HepG2 (cell line): Measurements from ENCODE around the gene FIGLA. TPM values are rescaled to one million over a fixed set of nuclear protein-coding genes. Genes with fewer than 3 reads are reported as not detected.
A peak's percentile ranks its signal among the peaks of the same experiment; 100 is the strongest.

Experiments used
- ATAC-seq: fragments of 200-7000 bp; cut with Tn5 transposase; 3 replicates; pipeline ENCODE4 v1.9.1; 2020; ENCODE audit warnings: mild to moderate bottlenecking, moderate library complexity
- BruUV-seq: library from RNA; stranded (reverse); fragments of 400-500 nt; replicated peaks from 2 replicates; lab custom pipeline; 2021; lab: Mats Ljungman, UMichigan
- CTCF ChIA-PET: fragments of 300-600 bp; formaldehyde crosslinking; extraction: SDS; loops from one replicate; lab custom pipeline; 2021; ENCODE audit warnings: low total read pairs, inconsistent platforms, low intra/inter-chr PET ratio; lab: Yijun Ruan, JAX
- POLR2A ChIA-PET: fragments of 350-600 bp; sonication (Branson Sonifier 250); formaldehyde crosslinking; loops from one replicate; lab custom pipeline; 2020; ENCODE audit warnings: antibody characterized with exemption, inconsistent platforms; lab: Yijun Ruan, JAX
- DNase-seq: peaks from one replicate; pipeline ENCODE4 v3.0.0-alpha.2; 2015; ENCODE audit warnings: low spot score
- FAIRE-seq: peaks from 3 replicates; lab custom pipeline; 2011; peaks lifted over from hg19 to GRCh38; lab: Jason Lieb, UNC
- H2AFZ ChIP-seq: one replicate; pipeline ENCODE4 v1.6.1; 2011; ENCODE audit warnings: low read length, inconsistent platforms
- H3K27ac ChIP-seq: fragments of 300-600 bp; 3 replicates; pipeline ENCODE4 v1.8.0; 2011; ENCODE audit warnings: mixed run types, mild to moderate bottlenecking, mixed read lengths, low read length, inconsistent platforms; ENCODE audit not compliant: insufficient read depth; ENCODE audit errors: extremely low read length
- H3K27me3 ChIP-seq, 2 experiments: fragments of 200-600 bp in 1 of 2; 2 replicates in 1 of 2; 3 replicates in 1 of 2; pipeline versions ENCODE4 v1.6.0 to v1.8.0; 2011; ENCODE audit warnings: low read length in 2 of 2, mild to moderate bottlenecking in 2 of 2, moderate library complexity in 2 of 2, inconsistent platforms in 1 of 2; ENCODE audit not compliant: insufficient read depth in 2 of 2, control insufficient read depth in 1 of 2
- H3K36me3 ChIP-seq, 2 experiments: fragments of 200-600 bp in 1 of 2; replicated peaks in 1 of 2; 2 replicates in 1 of 2; 3 replicates in 1 of 2; pipeline versions ENCODE4 v1.5.1 to v1.8.0; 2011; ENCODE audit warnings: low read length in 2 of 2, inconsistent platforms in 1 of 2; ENCODE audit not compliant: insufficient read depth in 2 of 2, control insufficient read depth in 1 of 2
- H3K4me1 ChIP-seq: 2 replicates; pipeline ENCODE4 v1.5.1; 2012; ENCODE audit warnings: low read length, inconsistent platforms; ENCODE audit not compliant: insufficient read depth
- H3K4me2 ChIP-seq: 2 replicates; pipeline ENCODE4 v1.6.0; 2011; ENCODE audit warnings: low read depth, low read length, inconsistent platforms
- H3K4me3 ChIP-seq, 3 experiments: fragments of 200-600 bp in 1 of 3; sonication (generic), shearing (Covaris generic) in 1 of 3; replicated peaks in 1 of 3; 2 replicates each; pipeline ENCODE4 v1.5.1; 2011 to 2016; ENCODE audit warnings: low read length in 3 of 3, inconsistent platforms in 2 of 3, low read depth in 2 of 3, mild to moderate bottlenecking in 2 of 3, control low read depth in 1 of 3, mixed read lengths in 1 of 3; ENCODE audit not compliant: insufficient read depth in 1 of 3
- H3K79me2 ChIP-seq: one replicate; pipeline ENCODE4 v1.6.1; 2011; ENCODE audit warnings: low read length, inconsistent platforms; ENCODE audit not compliant: insufficient read depth
- H3K9ac ChIP-seq: 2 replicates; pipeline ENCODE4 v1.6.0; 2011; ENCODE audit warnings: mild to moderate bottlenecking, low read depth, low read length, inconsistent platforms; ENCODE audit not compliant: insufficient read depth
- H3K9me3 ChIP-seq: 2 replicates; pipeline ENCODE4 v1.5.1; 2012; ENCODE audit warnings: mild to moderate bottlenecking, low read length
- H4K20me1 ChIP-seq: 2 replicates; pipeline ENCODE4 v1.6.0; 2011; ENCODE audit warnings: inconsistent platforms, mild to moderate bottlenecking, low read length, moderate library complexity; ENCODE audit not compliant: insufficient read depth
- CHCHD3 ChIP-seq: sonication (generic); formaldehyde crosslinking; IDR thresholded peaks from 2 replicates; pipeline ENCODE4 v1.8.0; 2022; ENCODE audit warnings: mild to moderate bottlenecking, missing genetic modification reagents, moderate library complexity
- MED13 ChIP-seq: sonication (generic); formaldehyde crosslinking; IDR thresholded peaks from 2 replicates; pipeline ENCODE4 v1.5.0; 2020; ENCODE audit warnings: missing genetic modification reagents
- MED8 ChIP-seq: sonication (generic); formaldehyde crosslinking; IDR thresholded peaks from 2 replicates; pipeline ENCODE4 v1.8.1; 2023; ENCODE audit warnings: mild to moderate bottlenecking, missing genetic modification reagents; ENCODE audit not compliant: insufficient replicate concordance
- ZNF160 ChIP-seq: sonication (generic); formaldehyde crosslinking; IDR thresholded peaks from 2 replicates; pipeline ENCODE4 v1.8.0; 2022; ENCODE audit warnings: mild to moderate bottlenecking, inconsistent platforms, missing genetic modification reagents
- ZNF512 ChIP-seq: sonication (generic); formaldehyde crosslinking; IDR thresholded peaks from 2 replicates; pipeline ENCODE4 v1.4.0; 2020; ENCODE audit warnings: mild to moderate bottlenecking, missing genetic modification reagents
- ZNF639 ChIP-seq: conservative IDR thresholded peaks from 2 replicates; pipeline ENCODE4 v1.6.1; 2018; ENCODE audit warnings: missing genetic modification reagents
- WGBS: methylation state at CpG from one replicate; pipeline ENCODE4 v1.1.6; 2017; ENCODE audit warnings: low lambda C conversion rate; 5-methylcytosine and 5-hydroxymethylcytosine counted together
- in situ Hi-C: cut with HindIII; loops from 2 replicates; pipeline ENCODE4 v1.10.0; 2017; ENCODE audit warnings: low pct_unique_long_range_greater_than_20kb; ENCODE audit not compliant: extremely low pct_ligation_motif_present
- intact Hi-C: fragments of 100-400 bp; cut with micrococcal nuclease; formaldehyde crosslinking; loops from one replicate; pipeline ENCODE4 v1.10.0; 2022; ENCODE audit not compliant: unreplicated experiment
- polyA plus RNA-seq, 8 experiments: library from polyadenylated mRNA; depleted of rRNA in 3 of 8; stranded (reverse) in 7 of 8; unstranded in 1 of 8; fragments of >200 nt; fragmentation: Illumina TruSeq in 4 of 8; extraction: Trizol in 4 of 8; gene quantifications; 2 replicates each; pipeline versions ENCODE4 v1.2.1 to v1.2.3, GENCODE V29; 2011 to 2016; ENCODE audit warnings: low read depth in 4 of 8, missing spikeins in 1 of 8, mixed read lengths in 1 of 8; ENCODE audit not compliant: insufficient read depth in 1 of 8
- total RNA-seq, 5 experiments: library from RNA; depleted of rRNA; stranded (reverse); fragments of >200 nt; fragmentation: Illumina TruSeq; extraction: Trizol; gene quantifications; 2 replicates each; pipeline ENCODE4 v1.2.3, GENCODE V29; 2016; ENCODE audit warnings: low read depth in 1 of 5

FIGLA gene
- total and polyA plus RNA-seq, 2 of the 13 experiments (the other 11 are each of a cell fraction or from before 2014, with no cell fraction given): not detected

- no peak for TF ChIP-seq ZNF512 (CRISPR knock-in tag)
- no peak for TF ChIP-seq ZNF639 (CRISPR knock-in tag)
- TF ChIP-seq ZNF160 (CRISPR knock-in tag): no peak
Measured at GRCh38 chr2:70817284-70817954, 27.0 kb upstream of the FIGLA start (continued).

DNA sequence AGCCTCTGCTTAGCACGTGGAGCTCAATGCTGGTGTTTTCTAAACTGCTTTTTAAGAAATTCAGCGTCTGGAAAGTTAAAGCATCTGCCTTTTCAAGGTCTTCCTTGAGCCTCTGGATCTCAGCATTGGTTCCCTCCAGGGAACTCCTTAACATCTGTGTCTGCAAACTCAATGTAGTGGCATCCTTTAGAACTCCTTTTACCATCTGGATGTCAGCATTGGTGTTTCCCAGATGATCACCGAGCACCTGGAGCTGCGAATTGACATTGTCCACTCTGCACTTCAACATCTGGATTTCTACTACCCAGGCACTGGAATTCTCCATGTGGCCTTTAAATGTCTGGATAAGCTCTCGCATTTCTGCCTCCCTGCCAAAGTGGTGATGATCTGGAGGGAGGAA is 26.3 kb upstream of the FIGLA start:
- CTCF ChIA-PET: no interaction called here
- H3K9ac ChIP-seq: no peak overlapping the region
- POLR2A ChIA-PET: interaction anchor here (1.0 kb wide), 1 partner anchor 10 kb away, joined by 4 read pairs; no protein-coding TSS in a partner anchor
- no peak overlapping the region for H2AFZ ChIP-seq
- ATAC-seq (no peak), DNase-seq (no peak), FAIRE-seq (no peak)
- H3K4me3 ChIP-seq: no peak overlapping the region
- H3K79me2 ChIP-seq: no peaks in the 10 kb centered on the region
- in situ Hi-C loops (no loop called here), intact Hi-C loops (no loop called here)
- H3K27me3 ChIP-seq: peaks cover 2 to 14% of the 10 kb centered on the region in 2 experiments; a peak in 3 of 5 replicates
- H3K4me1 ChIP-seq: peaks cover 53% of the 10 kb centered on the region
- 41% methylated on average over 5 of the region's 5 CpGs for WGBS
- TF ChIP-seq MED13 (CRISPR knock-in tag) (no peak), MED8 (CRISPR knock-in tag) (peak; percentile 37), CHCHD3 (CRISPR knock-in tag) (no peak)
- no TSS peak for BruUV-seq
- no peaks in the 10 kb centered on the region for H4K20me1 ChIP-seq
- H3K36me3 ChIP-seq: no peaks in the 10 kb centered on the region
- no peak overlapping the region for H3K4me2 ChIP-seq
- H3K9me3 ChIP-seq: no peaks in the 10 kb centered on the region
- H3K27ac ChIP-seq: no peak overlapping the region
